ENCODE results near the gene PLSCR3.

PLSCR3 gene

DNA sequence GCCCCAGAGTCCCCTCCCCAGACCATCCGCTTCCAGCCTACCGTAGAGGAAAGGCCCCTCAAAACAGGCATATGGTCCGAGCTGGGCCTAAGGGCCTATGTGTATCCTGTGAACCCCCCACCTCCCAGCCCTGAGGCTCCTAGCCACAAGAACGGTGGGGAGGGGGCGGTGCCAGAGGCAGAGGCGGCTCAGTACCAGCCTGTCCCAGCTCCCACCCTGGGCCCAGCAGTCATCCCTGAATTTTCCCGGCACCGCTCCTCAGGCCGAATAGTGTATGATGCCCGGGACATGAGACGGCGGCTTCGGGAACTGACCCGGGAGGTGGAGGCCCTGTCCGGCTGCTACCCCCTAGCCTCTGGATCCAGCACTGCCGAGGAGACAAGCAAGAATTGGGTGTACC, 26.9 kb upstream of the PLSCR3 start:
- no peaks in the 10 kb centered on the region for H3K36me3 ChIP-seq

DNA sequence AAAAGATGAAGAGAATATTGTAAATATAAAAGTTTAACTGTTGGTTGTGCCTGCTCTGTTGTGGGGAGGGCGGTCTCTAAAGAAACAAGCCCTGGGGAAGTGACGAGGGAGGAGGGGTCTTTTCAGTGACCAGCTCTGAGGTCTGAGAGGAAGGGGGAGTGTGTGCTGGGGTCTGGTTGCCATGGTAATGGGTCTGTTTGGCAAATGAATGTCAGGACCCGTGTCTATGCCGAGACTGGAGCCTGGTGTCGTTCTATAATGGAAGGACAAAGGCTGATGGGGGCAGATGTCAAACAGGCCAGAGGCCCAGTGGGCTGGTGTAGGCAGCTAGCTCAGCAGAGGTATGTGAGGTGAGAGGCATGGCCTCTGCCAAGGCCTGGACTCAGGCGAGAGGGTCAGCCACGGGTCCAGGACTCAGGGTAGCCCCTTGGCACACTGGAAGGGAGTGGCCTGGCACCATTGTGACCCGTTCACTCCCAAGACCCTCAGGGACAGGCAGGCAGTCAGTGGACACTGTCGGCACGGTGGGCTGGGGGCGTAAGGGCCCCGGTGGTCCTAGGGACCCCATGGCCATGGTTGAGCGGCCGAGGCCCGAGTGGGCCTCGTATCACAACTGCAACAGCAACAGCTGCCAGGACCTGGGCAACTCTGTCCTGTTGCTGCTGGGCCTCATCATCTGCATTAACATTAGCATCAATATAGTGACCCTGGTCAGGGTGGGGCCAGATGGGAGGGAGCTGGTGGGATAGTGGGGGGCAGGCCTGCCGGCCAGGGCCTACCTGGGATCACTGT, 25.7 kb upstream of the PLSCR3 start, which contains the start of gene SPEM1:
TSS of gene SPEM1 (plus strand) at position 506 of the 792 bp plus-strand sequence. CDS start at position 567, 61 bp downstream.
- Histone ChIP-seq H3K9me3 (no peaks in the 10 kb centered on the region), H3K36me3 (no peaks in the 10 kb centered on the region), H3K4me1 (no peaks in the 10 kb centered on the region), H3K27me3 (no peaks in the 10 kb centered on the region), H3K4me3 (ENCODE audit: low read depth, low read length) (no peak within 1 kb of the TSS)
- no peak for DNase-seq
- TF ChIP-seq, protein P1, sequence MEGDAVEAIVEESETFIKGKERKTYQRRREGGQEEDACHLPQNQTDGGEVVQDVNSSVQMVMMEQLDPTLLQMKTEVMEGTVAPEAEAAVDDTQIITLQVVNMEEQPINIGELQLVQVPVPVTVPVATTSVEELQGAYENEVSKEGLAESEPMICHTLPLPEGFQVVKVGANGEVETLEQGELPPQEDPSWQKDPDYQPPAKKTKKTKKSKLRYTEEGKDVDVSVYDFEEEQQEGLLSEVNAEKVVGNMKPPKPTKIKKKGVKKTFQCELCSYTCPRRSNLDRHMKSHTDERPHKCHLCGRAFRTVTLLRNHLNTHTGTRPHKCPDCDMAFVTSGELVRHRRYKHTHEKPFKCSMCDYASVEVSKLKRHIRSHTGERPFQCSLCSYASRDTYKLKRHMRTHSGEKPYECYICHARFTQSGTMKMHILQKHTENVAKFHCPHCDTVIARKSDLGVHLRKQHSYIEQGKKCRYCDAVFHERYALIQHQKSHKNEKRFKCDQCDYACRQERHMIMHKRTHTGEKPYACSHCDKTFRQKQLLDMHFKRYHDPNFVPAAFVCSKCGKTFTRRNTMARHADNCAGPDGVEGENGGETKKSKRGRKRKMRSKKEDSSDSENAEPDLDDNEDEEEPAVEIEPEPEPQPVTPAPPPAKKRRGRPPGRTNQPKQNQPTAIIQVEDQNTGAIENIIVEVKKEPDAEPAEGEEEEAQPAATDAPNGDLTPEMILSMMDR (IDR thresholded peaks at IDR 0.05; ENCODE audit: low read depth, low read length), result no peak

More for the DNA sequence above, 26.9 kb upstream of the PLSCR3 start:
- DNase-seq, result no peak
- Histone ChIP-seq H3K27me3 (no peaks in the 10 kb centered on the region), H3K4me3 (ENCODE audit: low read depth, low read length) (no peak overlapping the region), H3K4me1 (no peaks in the 10 kb centered on the region), H3K9me3 (no peaks in the 10 kb centered on the region)
- TF ChIP-seq, protein P1 (IDR thresholded peaks at IDR 0.05; ENCODE audit: low read depth, low read length), result no peak

DNA sequence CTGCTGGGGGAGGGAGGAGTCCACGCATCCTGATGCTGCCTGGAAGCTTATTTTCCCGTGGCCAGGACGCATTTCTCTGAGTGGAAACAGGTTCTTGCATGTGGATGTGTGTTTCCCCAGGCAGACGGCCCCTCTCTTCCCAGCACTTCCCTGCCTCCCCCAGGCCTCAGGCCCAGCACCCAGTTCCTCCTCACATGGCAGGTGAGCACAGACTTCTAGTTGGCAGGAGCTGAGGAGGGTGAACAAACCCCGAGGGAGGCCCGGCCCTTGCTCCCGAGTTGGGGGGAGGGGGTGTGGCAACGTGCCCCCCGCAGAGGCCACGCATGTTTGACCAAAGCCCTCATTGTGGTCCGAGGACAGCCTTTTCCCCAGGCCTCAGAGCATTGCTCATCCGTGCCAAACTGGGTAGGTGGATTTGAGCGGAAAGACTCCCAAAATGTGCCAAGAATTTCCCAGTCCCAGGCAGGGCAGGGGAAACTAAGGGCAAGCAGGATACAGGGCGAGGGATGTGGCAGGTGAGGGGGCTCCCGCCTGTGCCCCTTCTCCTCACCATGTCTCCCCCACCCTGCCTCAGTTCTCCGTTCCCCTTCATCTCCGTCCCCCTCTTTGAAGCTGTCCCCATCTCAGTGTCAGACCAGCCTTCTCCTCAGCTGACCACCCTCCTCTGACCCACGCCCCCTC, 24.3 kb upstream of the PLSCR3 start:
- Histone ChIP-seq H3K4me1 (no peaks in the 10 kb centered on the region), H3K36me3 (no peaks in the 10 kb centered on the region), H3K4me3 (ENCODE audit: low read depth, low read length) (no peak overlapping the region), H3K9me3 (no peaks in the 10 kb centered on the region), H3K27me3 (no peaks in the 10 kb centered on the region)
- TF ChIP-seq, protein P1 (IDR thresholded peaks at IDR 0.05; ENCODE audit: low read depth, low read length), result no peak
- no peak for DNase-seq

DNA sequence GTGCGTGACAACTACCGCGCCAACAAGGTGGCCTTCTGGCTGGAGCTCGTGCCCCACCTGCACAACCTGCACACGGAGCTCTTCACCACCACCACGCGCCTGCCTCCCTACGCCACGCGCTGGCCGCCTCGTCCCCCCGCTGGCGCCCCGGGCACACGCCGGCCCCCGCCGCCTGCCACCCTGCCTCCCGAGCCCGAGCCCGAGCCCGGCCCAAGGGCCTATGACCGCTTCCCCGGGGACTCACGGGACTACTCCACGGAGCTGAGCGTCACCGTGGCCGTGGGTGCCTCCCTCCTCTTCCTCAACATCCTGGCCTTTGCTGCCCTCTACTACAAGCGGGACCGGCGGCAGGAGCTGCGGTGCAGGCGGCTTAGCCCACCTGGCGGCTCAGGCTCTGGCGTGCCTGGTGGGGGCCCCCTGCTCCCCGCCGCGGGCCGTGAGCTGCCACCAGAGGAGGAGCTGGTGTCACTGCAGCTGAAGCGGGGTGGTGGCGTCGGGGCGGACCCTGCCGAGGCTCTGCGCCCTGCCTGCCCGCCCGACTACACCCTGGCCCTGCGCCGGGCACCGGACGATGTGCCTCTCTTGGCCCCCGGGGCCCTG, 22.8 kb upstream of the PLSCR3 start:
- no peaks in the 10 kb centered on the region for H3K36me3 ChIP-seq
- TF ChIP-seq, protein P1 (IDR thresholded peaks at IDR 0.05; ENCODE audit: low read depth, low read length), result no peak
- H3K4me3 ChIP-seq (ENCODE audit: low read depth, low read length), result no peak overlapping the region
- no peaks in the 10 kb centered on the region for H3K9me3 ChIP-seq
- H3K27me3 ChIP-seq, result no peaks in the 10 kb centered on the region
- DNase-seq, result no peak
- no peaks in the 10 kb centered on the region for H3K4me1 ChIP-seq

DNA sequence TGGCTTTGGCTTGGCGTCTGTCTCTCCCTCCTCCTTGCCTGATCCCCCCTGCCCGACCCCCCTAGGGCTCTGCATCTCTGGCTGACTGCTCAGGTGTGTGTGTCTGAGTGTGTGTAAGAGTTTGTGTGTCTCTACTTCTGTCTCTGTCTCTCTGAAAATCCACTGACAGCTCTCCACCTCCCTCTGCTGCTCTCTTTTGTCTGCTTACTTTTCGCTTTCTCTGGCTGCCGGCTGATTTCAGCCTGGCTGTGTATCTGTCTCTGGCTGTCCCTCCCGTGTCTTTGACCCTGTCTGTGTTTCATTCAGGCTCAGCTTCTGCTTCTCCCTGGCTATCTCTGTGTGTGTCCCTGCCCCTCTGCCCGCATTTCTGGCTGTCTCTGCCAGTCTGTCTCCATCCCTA, 22.0 kb upstream of the PLSCR3 start:
- Histone ChIP-seq H3K4me1 (no peaks in the 10 kb centered on the region), H3K36me3 (no peaks in the 10 kb centered on the region), H3K4me3 (ENCODE audit: low read depth, low read length) (no peak overlapping the region), H3K9me3 (no peaks in the 10 kb centered on the region), H3K27me3 (no peaks in the 10 kb centered on the region)
- TF ChIP-seq, protein P1 (IDR thresholded peaks at IDR 0.05; ENCODE audit: low read depth, low read length), result no peak
- DNase-seq, result no peak
